RWPE1 (cell line): ENCODE results near the gene IDH3G.
A peak's percentile ranks its signal among the peaks of the same experiment; 100 is the strongest.

Experiments
- CTCF ChIA-PET: fragments of 350-600 bp; sonication (Branson Sonifier 250); formaldehyde crosslinking; extraction: SDS; loops from one replicate; lab custom pipeline; 2021; lab: Yijun Ruan, JAX
- POLR2A ChIA-PET: fragments of 400-600 bp; formaldehyde crosslinking; extraction: SDS; loops from one replicate; lab custom pipeline; 2020; ENCODE audit warnings: antibody characterized with exemption; ENCODE audit not compliant: low non-redundant PET; lab: Yijun Ruan, JAX
- DNase-seq: peaks from one replicate; pipeline ENCODE4 v3.0.0; 2012; ENCODE audit warnings: low spot score
- H3K27ac ChIP-seq: fragments of 450-650 bp; 2 replicates; pipeline ENCODE4 v1.5.1; 2017
- CTCF ChIP-seq: fragments of 450-650 bp; conservative IDR thresholded peaks from 2 replicates; pipeline ENCODE4 v1.5.1; 2017; ENCODE audit warnings: low read depth, mild to moderate bottlenecking

IDH3G gene

DNA sequence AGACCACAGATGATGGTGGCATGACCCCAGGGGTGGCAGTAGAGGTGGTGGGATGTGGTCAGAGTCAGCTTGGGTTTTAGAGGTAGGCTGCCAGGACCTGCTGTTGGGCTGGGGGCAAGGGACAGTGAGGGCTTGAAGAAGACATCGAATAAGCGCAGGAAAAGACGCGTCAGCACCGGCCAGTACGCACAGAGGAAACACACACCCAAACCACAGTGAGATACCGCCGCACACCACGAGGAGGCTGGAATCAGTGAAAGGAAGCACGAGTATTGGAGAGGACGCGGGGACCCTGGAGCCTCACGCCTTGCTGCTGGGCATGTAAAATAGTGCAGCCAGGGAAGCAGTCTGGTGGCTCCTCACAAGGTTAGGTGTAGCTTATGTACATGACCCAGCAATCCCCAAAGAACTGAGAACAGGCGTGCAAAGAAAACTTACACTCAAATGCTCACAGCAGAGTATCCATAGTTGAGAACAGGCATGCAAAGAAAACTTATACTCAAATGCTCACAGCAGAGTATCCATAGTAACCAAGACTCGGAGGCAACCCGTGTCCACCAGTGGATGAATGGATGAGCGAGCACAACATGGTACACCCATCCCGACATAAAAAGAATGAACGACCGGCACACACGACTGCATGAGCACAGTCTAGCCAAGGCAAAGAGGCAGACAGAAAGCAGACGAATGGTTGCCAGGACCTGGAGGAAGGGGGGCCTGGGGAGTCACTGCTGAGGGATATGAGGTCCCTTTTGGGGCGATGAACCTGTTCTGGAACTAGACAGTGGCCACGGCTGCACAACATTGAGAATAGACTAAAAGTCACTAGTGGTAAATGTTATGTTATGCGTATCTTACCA is 22.9 kb upstream of the IDH3G start:
- no peak for TF ChIP-seq CTCF
- POLR2A ChIA-PET = no interaction called here
- CTCF ChIA-PET = no interaction called here
- DNase-seq = no peak
- no peak overlapping the region for H3K27ac ChIP-seq

DNA sequence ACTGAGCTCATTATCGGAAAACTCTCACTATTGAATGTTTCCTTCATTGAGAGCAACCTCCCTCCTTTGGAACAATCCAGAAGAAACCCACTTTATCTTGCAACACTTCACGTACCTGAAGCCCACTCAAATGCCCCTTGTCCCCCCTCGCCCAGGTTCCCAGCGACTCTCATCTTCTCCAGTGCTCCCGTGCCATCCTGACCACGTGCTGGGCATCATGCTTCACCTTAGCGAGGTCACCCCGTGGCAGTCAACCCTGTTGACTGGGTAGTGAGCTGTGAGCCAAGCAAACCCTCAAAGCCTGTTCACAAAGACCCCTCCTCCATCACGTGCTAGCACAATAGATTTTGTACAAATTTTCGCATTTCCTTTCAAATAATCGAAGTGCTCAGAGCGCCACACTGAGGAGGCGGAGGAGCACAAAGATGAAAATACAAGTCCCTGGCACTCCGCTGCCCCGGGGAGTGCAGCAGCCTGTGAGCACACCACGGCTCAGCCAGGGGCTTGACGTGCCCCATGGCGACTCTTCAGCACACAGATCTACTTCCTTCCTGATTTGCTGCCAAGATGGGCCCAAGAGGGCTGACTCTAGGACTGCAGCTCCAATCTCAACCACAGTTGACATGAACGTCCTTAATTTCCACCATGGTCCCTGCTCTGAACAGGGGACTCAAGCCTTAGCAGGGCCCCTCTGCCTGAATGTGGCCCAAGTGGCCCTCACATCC is 20.6 kb upstream of the IDH3G start:
- no peak for TF ChIP-seq CTCF
- ChIA-PET POLR2A (no interaction called here), CTCF (no interaction called here)
- DNase-seq = no peak
- no peak overlapping the region for H3K27ac ChIP-seq

DNA sequence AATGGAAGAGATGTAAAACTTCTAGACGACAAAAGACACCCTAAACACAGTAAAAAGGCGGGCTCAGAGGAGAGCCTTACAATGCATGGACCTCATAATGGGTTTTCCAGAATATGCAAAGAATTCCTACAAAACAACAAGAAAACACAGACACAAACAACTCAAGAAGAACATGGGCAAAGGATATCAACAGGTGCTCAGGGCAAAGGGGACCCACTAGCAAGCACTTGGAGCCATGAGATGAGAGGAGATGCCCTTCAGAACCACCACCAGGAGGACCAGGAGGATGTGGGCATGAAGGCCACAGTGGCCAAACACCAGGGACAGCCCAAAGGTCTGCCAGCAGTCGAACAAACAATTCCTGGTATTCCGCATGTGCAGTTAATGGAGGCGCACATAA is 19.0 kb upstream of the IDH3G start:
- POLR2A ChIA-PET = no interaction called here
- CTCF ChIA-PET = no interaction called here
- DNase-seq = no peak
- no peak overlapping the region for H3K27ac ChIP-seq
- TF ChIP-seq CTCF = no peak

DNA sequence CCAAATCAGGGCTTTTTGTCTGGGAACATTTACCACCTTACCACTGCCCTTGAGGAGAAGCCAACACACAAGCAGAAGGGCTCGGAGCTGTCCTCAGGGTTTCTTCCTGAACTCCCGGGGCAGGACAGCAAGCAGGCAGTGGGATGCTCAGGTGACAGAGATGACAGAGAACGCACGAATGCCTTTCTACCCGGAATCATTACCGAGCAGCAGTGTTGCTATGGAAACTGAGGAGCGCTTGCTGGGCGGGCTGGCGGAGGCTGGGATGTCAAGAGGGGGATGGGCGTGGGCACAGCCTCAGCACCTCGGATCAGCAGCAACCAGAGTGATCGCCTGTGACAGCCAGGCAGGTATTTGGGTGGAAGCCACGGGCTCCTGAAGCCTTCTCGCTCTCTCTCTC is 18.0 kb upstream of the IDH3G start:
- DNase-seq = no peak
- ChIA-PET POLR2A (no interaction called here), CTCF (no interaction called here)
- no peak overlapping the region for H3K27ac ChIP-seq
- no peak for TF ChIP-seq CTCF

DNA sequence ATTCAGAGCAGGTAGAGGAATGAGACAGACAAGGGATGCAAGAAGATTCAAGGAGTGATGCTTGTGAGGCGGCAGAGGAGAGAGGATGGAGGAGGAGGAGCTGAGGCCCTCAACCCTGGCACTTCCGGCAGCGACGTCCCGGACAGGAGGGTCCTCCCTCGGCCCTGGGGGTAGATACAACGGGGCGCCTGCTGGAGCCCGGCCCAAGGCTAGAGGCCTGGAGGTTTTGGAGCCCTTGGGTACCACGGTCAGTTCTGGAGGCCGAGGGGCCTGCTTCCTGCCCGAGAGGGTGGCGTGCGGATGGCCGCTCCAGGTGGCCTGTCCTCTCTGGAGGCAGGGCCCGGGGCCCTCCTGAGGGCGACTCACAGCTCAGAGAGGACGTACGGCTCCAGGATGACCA is 13.8 kb upstream of the IDH3G start:
- no peak overlapping the region for H3K27ac ChIP-seq
- TF ChIP-seq CTCF = no peak
- ChIA-PET POLR2A (no interaction called here), CTCF (no interaction called here)
- DNase-seq = no peak

DNA sequence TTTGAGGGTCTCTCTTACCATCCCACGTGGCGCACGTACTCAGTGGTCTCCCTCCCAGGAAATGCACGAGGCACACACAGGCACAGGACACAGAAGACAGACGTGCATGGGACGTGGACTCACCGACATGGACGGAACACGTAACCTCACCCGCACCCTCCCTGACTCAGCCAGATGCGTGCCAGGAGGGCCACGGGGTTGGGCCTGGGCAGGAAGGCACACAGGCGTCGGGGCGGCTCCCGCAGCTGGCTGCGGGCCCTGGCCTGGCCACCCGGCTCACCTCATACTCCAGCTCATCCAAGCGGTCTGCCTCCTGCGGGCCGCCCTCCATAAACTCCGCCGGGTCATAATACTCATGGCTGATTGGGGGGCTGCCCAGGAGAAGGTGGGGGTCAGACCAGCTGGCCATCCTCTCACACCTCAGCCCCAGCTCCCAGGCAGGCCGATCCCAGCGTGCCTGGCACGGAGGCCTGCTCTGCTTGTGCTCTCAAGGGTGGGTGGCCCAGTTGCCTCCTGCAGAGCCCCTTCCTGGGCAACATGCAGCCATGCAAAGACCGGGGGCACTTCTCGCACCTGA is 12.9 kb upstream of the IDH3G start:
- DNase-seq = no peak
- CTCF ChIA-PET = interaction anchor here (1.2 kb wide), 1 partner anchor 77 kb away, joined by 6 read pairs; no protein-coding TSS in a partner anchor
- TF ChIP-seq CTCF = no peak
- POLR2A ChIA-PET = no interaction called here
- peak overlapping the region; percentile 25 for H3K27ac ChIP-seq
